Measurements from ENCODE around the gene YY1. TPM values are rescaled to one million over a fixed set of nuclear protein-coding genes. Genes with fewer than 3 reads are reported as not detected.
"Not testable (repeated sequence)": the region's sequence is repeated elsewhere in the genome, so short reads cannot be mapped to it uniquely, and the experiment has no call there.

YY1 gene
- total RNA-seq, 6 donors from 2014 or later = 35.6 to 70.4 (median 52.4) TPM

DNA sequence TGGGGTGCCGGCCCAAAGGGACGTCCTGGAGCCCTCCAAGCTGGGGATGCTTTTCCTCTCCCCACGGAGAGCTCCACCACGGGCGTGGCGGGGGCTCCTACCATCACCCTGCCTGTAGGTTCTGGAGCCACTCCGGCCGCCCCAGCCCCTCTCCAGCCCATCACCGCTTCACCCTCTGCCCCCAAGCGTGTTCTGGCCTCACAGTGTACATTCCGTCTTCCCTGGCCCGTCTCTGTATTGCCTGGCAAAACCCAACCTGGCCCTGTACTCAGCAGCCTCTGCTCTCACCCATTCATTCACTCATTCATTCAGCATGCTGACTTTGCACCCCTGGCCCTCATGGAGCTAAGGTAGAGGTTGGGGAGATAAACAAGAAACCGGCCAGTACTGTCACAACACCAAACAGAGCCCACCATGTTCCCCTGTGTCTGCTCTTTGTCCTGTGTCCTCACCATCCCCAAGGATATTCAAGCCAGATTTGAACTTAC is 47.0 kb downstream of the YY1 start:
- no peak for DNase-seq
- Histone ChIP-seq H3K9me3 (no peaks in the 10 kb centered on the region), H3K36me3 (peaks cover 0 to 9% (median 5%) of the 10 kb centered on the region in 4 donors), H3K27me3 (no peaks in the 10 kb centered on the region), H3K27ac (peak overlapping the region; percentile 86 to 95 (median 90)), H3K4me3 (peak overlapping the region; percentile 59 to 78 (median 70)), H3K4me1 (peaks cover 21 to 45% (median 36%) of the 10 kb centered on the region in 4 donors)
- TF ChIP-seq EP300 (IDR thresholded peaks at IDR 0.05) = no peak
- TF ChIP-seq, protein P1, sequence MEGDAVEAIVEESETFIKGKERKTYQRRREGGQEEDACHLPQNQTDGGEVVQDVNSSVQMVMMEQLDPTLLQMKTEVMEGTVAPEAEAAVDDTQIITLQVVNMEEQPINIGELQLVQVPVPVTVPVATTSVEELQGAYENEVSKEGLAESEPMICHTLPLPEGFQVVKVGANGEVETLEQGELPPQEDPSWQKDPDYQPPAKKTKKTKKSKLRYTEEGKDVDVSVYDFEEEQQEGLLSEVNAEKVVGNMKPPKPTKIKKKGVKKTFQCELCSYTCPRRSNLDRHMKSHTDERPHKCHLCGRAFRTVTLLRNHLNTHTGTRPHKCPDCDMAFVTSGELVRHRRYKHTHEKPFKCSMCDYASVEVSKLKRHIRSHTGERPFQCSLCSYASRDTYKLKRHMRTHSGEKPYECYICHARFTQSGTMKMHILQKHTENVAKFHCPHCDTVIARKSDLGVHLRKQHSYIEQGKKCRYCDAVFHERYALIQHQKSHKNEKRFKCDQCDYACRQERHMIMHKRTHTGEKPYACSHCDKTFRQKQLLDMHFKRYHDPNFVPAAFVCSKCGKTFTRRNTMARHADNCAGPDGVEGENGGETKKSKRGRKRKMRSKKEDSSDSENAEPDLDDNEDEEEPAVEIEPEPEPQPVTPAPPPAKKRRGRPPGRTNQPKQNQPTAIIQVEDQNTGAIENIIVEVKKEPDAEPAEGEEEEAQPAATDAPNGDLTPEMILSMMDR (IDR thresholded peaks at IDR 0.05) = no peak
- no peak for TF ChIP-seq POLR2AphosphoS5 (IDR thresholded peaks at IDR 0.05)
- no peak for TF ChIP-seq POLR2A (IDR thresholded peaks at IDR 0.05)
- 51 to 53% methylated on average over 10 to 11 of the region's 13 CpGs for WGBS, 2 donors
- no peak for ATAC-seq (ENCODE audit: low FRiP score in 2 of 2)

DNA sequence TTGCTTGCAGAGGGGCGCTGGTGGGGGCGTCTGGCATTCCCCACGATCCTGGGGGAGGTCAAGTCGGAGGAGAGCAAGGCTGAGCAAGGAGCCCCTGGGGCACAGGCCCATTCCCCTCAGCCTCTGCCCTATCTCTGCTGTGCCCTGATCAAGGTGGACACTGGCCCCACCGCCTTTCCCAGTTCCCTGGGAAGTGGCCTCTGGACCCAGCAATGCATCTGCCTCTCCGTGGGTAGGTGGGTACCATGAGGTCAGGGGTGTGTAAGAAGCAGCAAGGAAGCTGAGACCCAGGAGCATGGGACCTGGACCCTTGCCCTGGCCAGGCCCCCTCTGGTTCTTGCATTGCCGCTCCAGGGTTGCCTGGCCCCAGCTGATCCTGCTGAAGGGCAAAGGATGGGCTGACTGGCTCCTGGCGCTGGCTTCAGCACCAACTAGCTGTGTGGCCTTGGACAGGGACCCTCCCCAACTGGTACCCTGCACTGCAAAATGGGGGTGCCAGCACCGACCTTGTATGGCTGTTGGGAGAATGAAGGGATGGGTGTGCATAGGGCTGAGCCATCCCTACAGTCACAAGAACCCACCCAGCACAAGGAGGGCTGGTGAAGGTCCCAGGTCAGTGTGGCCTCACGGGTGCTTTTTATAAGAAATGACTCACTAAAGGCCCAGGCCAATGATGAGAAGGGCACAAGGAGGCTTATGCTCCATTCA is 47.7 kb downstream of the YY1 start:
- Histone ChIP-seq H3K36me3 (peaks cover 5 to 10% (median 9%) of the 10 kb centered on the region in 4 donors), H3K4me1 (peaks cover 18 to 39% (median 29%) of the 10 kb centered on the region in 4 donors), H3K27me3 (no peaks in the 10 kb centered on the region), H3K4me3 (no peak overlapping the region), H3K9me3 (no peaks in the 10 kb centered on the region), H3K27ac (no peak overlapping the region)
- ATAC-seq (ENCODE audit: low FRiP score in 2 of 2) (no peak), DNase-seq (no peak)
- 63 to 72% methylated on average over 2 to 10 of the region's 10 CpGs for WGBS, 2 donors
- TF ChIP-seq EP300 (IDR thresholded peaks at IDR 0.05) (no peak), POLR2A (IDR thresholded peaks at IDR 0.05) (no peak), POLR2AphosphoS5 (IDR thresholded peaks at IDR 0.05) (no peak)
- TF ChIP-seq, protein P1 (IDR thresholded peaks at IDR 0.05) = no peak

DNA sequence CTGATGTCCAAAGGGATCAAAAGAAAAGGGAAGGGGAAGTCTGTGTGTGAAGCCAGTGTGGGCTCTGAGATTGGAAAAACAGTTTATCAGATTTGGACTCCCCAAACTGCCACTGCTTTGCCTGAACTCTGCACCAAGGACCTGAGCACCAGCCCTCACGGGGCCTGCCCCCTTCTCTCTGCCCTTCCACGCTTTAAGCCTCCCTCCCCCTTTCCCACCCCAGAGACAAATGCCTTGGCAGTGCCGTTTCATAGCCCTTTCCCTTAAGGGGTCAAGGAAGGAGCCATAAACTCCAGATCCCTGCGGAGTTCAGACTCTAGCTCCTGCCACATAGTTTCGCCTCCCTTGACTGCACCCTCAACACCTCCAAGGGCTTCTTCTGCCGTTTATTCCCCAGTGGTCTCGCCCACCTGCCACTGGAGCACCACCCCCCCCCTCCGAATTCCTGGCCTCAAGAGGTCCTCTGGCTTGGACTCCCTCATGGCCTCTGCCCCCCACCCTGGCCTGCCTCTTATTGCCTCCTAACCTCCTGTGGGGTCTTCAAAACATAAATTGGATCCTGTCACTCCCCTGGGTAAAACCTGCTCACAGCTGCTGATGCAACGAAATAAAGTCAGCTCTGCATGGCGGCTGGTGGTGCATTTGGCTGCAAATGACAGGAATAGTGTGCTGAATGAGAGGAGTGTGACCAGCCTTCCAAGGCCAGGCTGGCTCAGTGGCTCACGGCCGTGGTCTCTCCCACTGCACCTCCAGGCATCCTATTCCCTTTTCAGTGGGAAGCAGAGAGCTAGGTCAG is 48.5 kb downstream of the YY1 start:
- no peak for ATAC-seq (ENCODE audit: low FRiP score in 2 of 2)
- Histone ChIP-seq H3K9me3 (no peaks in the 10 kb centered on the region), H3K4me3 (no peak overlapping the region), H3K36me3 (peaks cover 9 to 18% (median 15%) of the 10 kb centered on the region in 4 donors), H3K4me1 (peaks cover 18 to 31% (median 22%) of the 10 kb centered on the region in 4 donors), H3K27me3 (no peaks in the 10 kb centered on the region), H3K27ac (no peak overlapping the region)
- TF ChIP-seq POLR2A (IDR thresholded peaks at IDR 0.05) (no peak), EP300 (IDR thresholded peaks at IDR 0.05) (no peak), POLR2AphosphoS5 (IDR thresholded peaks at IDR 0.05) (no peak)
- TF ChIP-seq, protein P1 (IDR thresholded peaks at IDR 0.05) = no peak
- WGBS, 2 donors = 77 to 81% methylated on average over 8 to 12 of the region's 12 CpGs
- DNase-seq = no peak

DNA sequence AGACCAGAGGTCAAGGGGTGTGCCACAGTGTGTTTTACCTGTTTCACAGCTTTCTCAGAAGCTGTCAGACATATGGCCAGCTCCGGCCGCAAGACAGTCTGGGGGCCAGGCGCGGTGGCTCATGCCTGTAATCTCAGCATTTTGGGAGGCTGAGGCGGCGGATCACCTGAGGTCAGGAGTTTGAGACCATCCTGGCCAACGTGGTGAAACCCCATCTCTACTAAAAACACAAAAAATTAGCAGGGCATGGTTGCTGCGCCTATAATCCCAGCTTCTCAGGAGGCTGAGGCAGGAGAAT is 49.0 kb downstream of the YY1 start:
- H3K27ac ChIP-seq; H3K27me3 ChIP-seq; H3K4me3 ChIP-seq; ATAC-seq (ENCODE audit: low FRiP score in 2 of 2); DNase-seq; H3K9me3 ChIP-seq: not testable (repeated sequence)
- H3K36me3 ChIP-seq = peaks cover 9 to 23% (median 20%) of the 10 kb centered on the region in 4 donors
- 92 to 94% methylated on average over 8 of the region's 8 CpGs for WGBS, 2 donors
- peaks cover 18 to 26% (median 18%) of the 10 kb centered on the region in 4 donors for H3K4me1 ChIP-seq

DNA sequence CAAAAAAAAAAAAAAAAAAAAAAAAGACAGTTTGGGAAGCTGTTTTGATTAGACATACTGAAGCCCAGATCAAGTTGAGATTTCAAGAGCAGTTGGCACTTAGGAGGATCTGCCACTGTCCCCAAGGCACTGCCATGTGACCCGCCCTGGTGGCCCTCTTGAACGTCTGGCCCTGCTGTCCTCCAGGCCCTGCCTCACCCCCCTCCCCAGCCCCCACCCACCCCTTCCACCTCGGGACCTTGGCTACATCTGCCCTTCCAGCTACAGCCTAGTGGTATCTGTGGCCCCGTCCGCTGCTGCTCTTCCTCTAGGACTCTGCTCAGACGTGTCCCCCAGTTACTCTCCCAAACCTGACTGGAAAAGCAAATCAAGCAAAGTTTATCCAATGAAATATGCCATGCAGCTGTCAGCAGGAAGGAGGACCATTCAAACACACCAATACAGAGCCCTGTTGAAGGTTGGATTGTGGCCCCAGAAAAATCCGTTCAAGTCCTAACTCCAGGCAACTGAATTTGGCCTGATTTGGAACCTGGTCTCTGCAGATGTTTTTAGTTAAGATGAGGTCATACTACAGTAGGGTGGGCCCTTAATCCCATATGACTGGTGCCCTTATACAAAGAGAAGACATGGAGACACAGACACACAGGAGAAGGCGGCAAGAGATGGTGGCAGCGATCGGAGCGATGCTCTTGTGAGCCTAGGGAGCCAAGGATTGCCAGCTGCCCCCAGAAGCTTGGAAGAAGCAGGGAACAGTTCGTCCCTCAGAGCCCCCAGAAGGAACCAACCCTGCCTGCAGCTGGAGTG is 49.6 kb downstream of the YY1 start:
- Histone ChIP-seq H3K4me3 (no peak overlapping the region), H3K27ac (no peak overlapping the region), H3K4me1 (peaks cover 15 to 22% (median 18%) of the 10 kb centered on the region in 4 donors), H3K27me3 (no peaks in the 10 kb centered on the region), H3K9me3 (no peaks in the 10 kb centered on the region), H3K36me3 (peaks cover 9 to 24% (median 21%) of the 10 kb centered on the region in 4 donors)
- DNase-seq (no peak), ATAC-seq (ENCODE audit: low FRiP score in 2 of 2) (no peak)
- TF ChIP-seq EP300 (IDR thresholded peaks at IDR 0.05) (no peak), POLR2A (IDR thresholded peaks at IDR 0.05) (no peak), POLR2AphosphoS5 (IDR thresholded peaks at IDR 0.05) (no peak)
- TF ChIP-seq, protein P1 (IDR thresholded peaks at IDR 0.05) = no peak
- WGBS, 2 donors = 85 to 86% methylated on average over 10 to 12 of the region's 12 CpGs

Data from upper lobe of left lung (tissue), 6 donors.